CD4-positive, alpha-beta T cell treated with Interleukin-4 for 4 hours (primary cell): Measurements from ENCODE around the gene THAP7.
"Not testable (repeated sequence)": the region's sequence is repeated elsewhere in the genome, so short reads cannot be mapped to it uniquely, and the experiment has no call there.

Source experiments
- DNase-seq: peaks from one replicate; pipeline ENCODE4 v3.0.0-alpha.2; 2020

The THAP7 gene

GRCh38 chr22:21001601-21002325 lies at the start of gene THAP7:
TSS of gene THAP7 (minus strand) at chr22:21002118. CDS start at chr22:21001911, 207 bp downstream.
- DNase-seq: peak; percentile 96

GRCh38 chr22:21051145-21051830 lies 49.4 kb upstream of the THAP7 start:
- no peak for DNase-seq

GRCh38 chr22:21048965-21049364 lies 47.0 kb upstream of the THAP7 start:
- DNase-seq: not testable (repeated sequence)

GRCh38 chr22:21048448-21048847 lies 46.5 kb upstream of the THAP7 start:
- DNase-seq: not testable (repeated sequence)

GRCh38 chr22:21047730-21048129 lies 45.8 kb upstream of the THAP7 start:
- no peak for DNase-seq

GRCh38 chr22:21047035-21047661 lies 45.2 kb upstream of the THAP7 start:
- DNase-seq: no peak

GRCh38 chr22:21045585-21046294 lies 43.8 kb upstream of the THAP7 start, which contains the start of gene LRRC74B:
TSS of gene LRRC74B (plus strand) at chr22:21045946. CDS start at chr22:21045987, 41 bp downstream.
- DNase-seq: peak; percentile 75

GRCh38 chr22:21044931-21045584 lies 43.1 kb upstream of the THAP7 start:
- no peak for DNase-seq

GRCh38 chr22:21043860-21044535 lies 42.1 kb upstream of the THAP7 start:
- no peak for DNase-seq

- no peak for DNase-seq
Measured at GRCh38 chr22:21042978-21043859, 41.3 kb upstream of the THAP7 start.

- no peak for DNase-seq
Measured at GRCh38 chr22:21041937-21042336, 40.0 kb upstream of the THAP7 start.

GRCh38 chr22:21039158-21039557 lies 37.2 kb upstream of the THAP7 start:
- not testable (repeated sequence) for DNase-seq

GRCh38 chr22:21038405-21038804 lies 36.5 kb upstream of the THAP7 start:
- no peak for DNase-seq

- no peak for DNase-seq
Measured at GRCh38 chr22:21034989-21035388, 33.1 kb upstream of the THAP7 start.

GRCh38 chr22:21033895-21034294 lies 32.0 kb upstream of the THAP7 start:
- DNase-seq: no peak

- no peak for DNase-seq
Measured at GRCh38 chr22:21032868-21033688, 31.2 kb upstream of the THAP7 start.

- no peak for DNase-seq
Measured at GRCh38 chr22:21032037-21032867, 30.3 kb upstream of the THAP7 start, which contains the start of gene SLC7A4. TSS of gene SLC7A4 (minus strand) at chr22:21032561. CDS start at chr22:21031812, 749 bp downstream.

GRCh38 chr22:21031545-21032036 lies 29.7 kb upstream of the THAP7 start:
- DNase-seq: no peak
